K562 (cell line): ENCODE measurements around the gene CEACAM18. TPM values are rescaled to one million over a fixed set of nuclear protein-coding genes. Genes with fewer than 3 reads are reported as not detected.

Experiments used
- ASH1L ChIP-seq: fragments of 450-650 bp; IDR thresholded peaks from 2 replicates; pipeline ENCODE4 v1.6.1; 2018; ENCODE audit warnings: borderline replicate concordance, mild to moderate bottlenecking, low read depth; ENCODE audit not compliant: partially characterized antibody
- BHLHE40 ChIP-seq: IDR thresholded peaks from 2 replicates; pipeline ENCODE4 v1.6.1; 2011; ENCODE audit warnings: low read length, improper control_type of control experiment
- CREBBP ChIP-seq: IDR thresholded peaks from one replicate; pipeline ENCODE4 v1.6.1; 2012; ENCODE audit warnings: low read depth, mild to moderate bottlenecking, control low read depth, inconsistent platforms, low read length
- CTBP1 ChIP-seq: fragments of 450-650 bp; IDR thresholded peaks from 2 replicates; pipeline ENCODE4 v1.6.1; 2016; ENCODE audit warnings: borderline replicate concordance
- FOXO4 ChIP-seq: fragments of 450-650 bp; formaldehyde crosslinking; IDR thresholded peaks from 2 replicates; pipeline ENCODE4 v1.4.0; 2020; ENCODE audit warnings: mild to moderate bottlenecking, moderate library complexity
- HDAC8 ChIP-seq: fragments of 450-650 bp; IDR thresholded peaks from 2 replicates; pipeline ENCODE4 v1.6.1; 2016; ENCODE audit warnings: mild to moderate bottlenecking, missing genetic modification characterization, moderate library complexity, missing compliant biosample characterization
- ILK ChIP-seq: fragments of 450-650 bp; IDR thresholded peaks from 2 replicates; pipeline ENCODE4 v1.6.1; 2016; ENCODE audit warnings: missing genetic modification characterization, low read depth, mild to moderate bottlenecking, missing compliant biosample characterization, moderate library complexity, borderline replicate concordance
- KLF10 ChIP-seq: fragments of 250-450 bp; sonication (Bioruptor Pico); IDR thresholded peaks from 2 replicates; pipeline ENCODE4 v1.6.1; 2021; ENCODE audit warnings: matching md5 sums
- MECOM ChIP-seq: fragments of 250-450 bp; sonication (Bioruptor Pico); IDR thresholded peaks from 2 replicates; pipeline ENCODE4 v1.8.0; 2022; ENCODE audit warnings: inconsistent platforms
- NR2C1 ChIP-seq, 2 experiments: fragments of 450-650 bp; IDR thresholded peaks; 2 replicates each; pipeline ENCODE4 v1.6.1; 2017; ENCODE audit warnings: mild to moderate bottlenecking in 2 of 2, antibody characterized with exemption in 1 of 2, inconsistent platforms in 1 of 2, missing compliant biosample characterization in 1 of 2, missing genetic modification characterization in 1 of 2
- NR3C1 ChIP-seq: sonication (generic); formaldehyde crosslinking; IDR thresholded peaks from 2 replicates; pipeline ENCODE4 v1.8.1; 2022; ENCODE audit warnings: missing genetic modification reagents
- PCBP1 ChIP-seq: fragments of 200-400 bp; formaldehyde crosslinking; IDR thresholded peaks from 2 replicates; pipeline ENCODE4 v1.6.1; 2018; ENCODE audit warnings: mild to moderate bottlenecking, low read depth, low read length; ENCODE audit not compliant: poor library complexity, severe bottlenecking
- POLR2AphosphoS5 ChIP-seq: IDR thresholded peaks from 2 replicates; pipeline ENCODE4 v1.6.1; 2011; ENCODE audit warnings: mild to moderate bottlenecking, low read depth, low read length, moderate library complexity; ENCODE audit not compliant: control insufficient read depth, insufficient read depth
- RNF219 ChIP-seq: fragments of 250-450 bp; sonication (Bioruptor Pico); IDR thresholded peaks from 2 replicates; pipeline ENCODE4 v1.5.0; 2022; ENCODE audit warnings: mild to moderate bottlenecking
- STAG1 ChIP-seq: sonication (generic); formaldehyde crosslinking; IDR thresholded peaks from 2 replicates; pipeline ENCODE4 v1.5.0; 2020; ENCODE audit warnings: missing genetic modification reagents, borderline replicate concordance
- TOE1 ChIP-seq, 2 experiments: fragments of 450-650 bp in 1 of 2; sonication (generic) in 1 of 2; formaldehyde crosslinking in 1 of 2; IDR thresholded peaks; 2 replicates each; pipeline versions ENCODE4 v1.7.1 to v1.8.0; 2016 to 2022; ENCODE audit warnings: borderline replicate concordance in 2 of 2, mild to moderate bottlenecking in 2 of 2, antibody characterized with exemption in 1 of 2, inconsistent platforms in 1 of 2, low read depth in 1 of 2, missing genetic modification reagents in 1 of 2, moderate library complexity in 1 of 2
- ZBTB2 ChIP-seq: fragments of 450-650 bp; IDR thresholded peaks from 2 replicates; pipeline ENCODE4 v1.6.1; 2016; ENCODE audit warnings: antibody characterized with exemption
- ZBTB26 ChIP-seq: fragments of 450-650 bp; formaldehyde crosslinking; IDR thresholded peaks from 2 replicates; pipeline ENCODE4 v1.4.0; 2022; ENCODE audit warnings: missing genetic modification characterization
- ZC3H11A ChIP-seq: IDR thresholded peaks from 2 replicates; pipeline ENCODE4 v1.6.1; 2012; ENCODE audit warnings: low read depth, low read length, improper control_type of control experiment
- ZNF263 ChIP-seq: sonication (generic); formaldehyde crosslinking; IDR thresholded peaks from 2 replicates; pipeline ENCODE4 v1.8.0; 2022; ENCODE audit warnings: mild to moderate bottlenecking, missing genetic modification reagents, borderline replicate concordance
- ZNF696 ChIP-seq: fragments of 250-450 bp; sonication (Bioruptor Pico); conservative IDR thresholded peaks from 2 replicates; pipeline ENCODE4 v1.4.0; 2020; ENCODE audit warnings: mild to moderate bottlenecking, moderate library complexity
- ZNF699 ChIP-seq: fragments of 250-450 bp; sonication (Bioruptor Pico); IDR thresholded peaks from 2 replicates; pipeline ENCODE4 v1.8.0; 2021; ENCODE audit warnings: mild to moderate bottlenecking, moderate library complexity; ENCODE audit not compliant: insufficient replicate concordance
- ZSCAN32 ChIP-seq: fragments of 450-650 bp; formaldehyde crosslinking; IDR thresholded peaks from 2 replicates; pipeline ENCODE4 v1.4.0; 2020; ENCODE audit warnings: mild to moderate bottlenecking, moderate library complexity
- polyA plus RNA-seq, 8 experiments: library from polyadenylated mRNA; depleted of rRNA in 4 of 8; stranded (reverse) in 5 of 8; unstranded in 3 of 8; fragments of >200 nt; fragmentation: Nextera tagmentation in 2 of 8; fragmentation: Illumina TruSeq in 1 of 8; extraction: Ambion mirVana in 2 of 8; extraction: Trizol in 1 of 8; gene quantifications; 2 replicates each; pipeline versions ENCODE4 v1.2.1 to v1.2.3, GENCODE V29; 2011 to 2014; ENCODE audit warnings: inconsistent platforms in 1 of 8, missing spikeins in 1 of 8
- total RNA-seq, 7 experiments: library from RNA; depleted of rRNA in 6 of 7; stranded (reverse); fragments of >200 nt in 6 of 7; fragmentation: Illumina TruSeq in 2 of 7; extraction: Trizol in 2 of 7; gene quantifications; 2 replicates each; pipeline versions ENCODE4 v1.2.1 to v1.2.3, GENCODE V29; 2011 to 2021; ENCODE audit warnings: low replicate concordance in 1 of 7

Gene CEACAM18
- total and polyA plus RNA-seq, 9 of the 15 experiments (the other 6 are each of a cell fraction or from before 2014, with no cell fraction given) = 0.08 to 0.24 (median 0.15) TPM; not detected in 3

GRCh38 chr19:51507640-51508058 is 29.3 kb downstream of the CEACAM18 start (continued):
- no peak for TF ChIP-seq ZNF699 (CRISPR knock-in tag)
- TF ChIP-seq HDAC8 = no peak
- no peak for TF ChIP-seq FOXO4 (CRISPR knock-in tag)
- TF ChIP-seq ZNF263 (CRISPR knock-in tag) = 0 out of 2 replicates have a peak, but pooled peaks have one; percentile 48
- no peak for TF ChIP-seq BHLHE40
- TF ChIP-seq POLR2AphosphoS5 = no peak
- no peak for TF ChIP-seq MECOM
- peak; percentile 68 for TF ChIP-seq CTBP1
- no peak for TF ChIP-seq CREBBP
- no peak for TF ChIP-seq RNF219
- TF ChIP-seq NR2C1 (IDR thresholded peaks at IDR 0.05) = peak; percentile 80
- peak; percentile 82 for TF ChIP-seq NR2C1 (tag; IDR thresholded peaks at IDR 0.05)
- no peak for TF ChIP-seq KLF10 (CRISPR knock-in tag)
- TF ChIP-seq ZBTB26 = no peak
- no peak for TF ChIP-seq ASH1L
- TF ChIP-seq TOE1 (IDR thresholded peaks at IDR 0.05; ENCODE audit: borderline replicate concordance) = 0 out of 2 replicates have a peak, but pooled peaks have one; percentile 24
- TF ChIP-seq TOE1 (CRISPR knock-in tag; IDR thresholded peaks at IDR 0.05; ENCODE audit: borderline replicate concordance, low read depth) = no peak
- no peak for TF ChIP-seq ZSCAN32 (CRISPR knock-in tag)
- no peak for TF ChIP-seq PCBP1
- no peak for TF ChIP-seq NR3C1
- no peak for TF ChIP-seq ZNF696 (CRISPR knock-in tag)
- no peak for TF ChIP-seq STAG1 (CRISPR knock-in tag)
- TF ChIP-seq ZC3H11A = no peak
- TF ChIP-seq ZBTB2 = peak; percentile 42; the same call in 1 of the 2 replicates
- no peak for TF ChIP-seq ILK
